CD4-positive, alpha-beta T cell (primary cell): Measurements from ENCODE around the gene ABCF2. TPM values are rescaled to one million over a fixed set of nuclear protein-coding genes. Genes with fewer than 3 reads are reported as not detected.

Experiments
- ATAC-seq: fragments of 200-7000 bp; cut with Tn5 transposase; one replicate; pipeline ENCODE4 v1.10.0; 2022; ENCODE audit warnings: mild to moderate bottlenecking; ENCODE audit not compliant: poor library complexity
- CTCF ChIA-PET: fragments of 350-600 bp; sonication (Branson Sonifier 250); formaldehyde crosslinking; loops from one replicate; lab custom pipeline; 2021; ENCODE audit warnings: antibody characterized with exemption, inconsistent platforms; lab: Charles Lee
- POLR2A ChIA-PET: fragments of 350-600 bp; sonication (Branson Sonifier 250); formaldehyde crosslinking; loops from one replicate; lab custom pipeline; 2021; ENCODE audit warnings: antibody characterized with exemption, inconsistent platforms; lab: Charles Lee
- DNase-seq, 14 experiments: peaks; one replicate each; pipeline ENCODE4 v3.0.0-alpha.2; 2013 to 2020; ENCODE audit warnings: mixed read lengths in 2 of 14
- H3K27ac ChIP-seq, 2 donors: one replicate each; pipeline versions ENCODE4 v1.5.1 to v1.7.0; 2013; ENCODE audit warnings: low read length in 2 of 2, low read depth in 1 of 2, mild to moderate bottlenecking in 1 of 2
- H3K27me3 ChIP-seq, 2 experiments: 1 replicate in 1 of 2; 2 replicates in 1 of 2; pipeline versions ENCODE4 v1.6.1 to v1.7.0; 2013; ENCODE audit warnings: low read length in 2 of 2, control low read depth in 1 of 2, mild to moderate bottlenecking in 1 of 2, moderate library complexity in 1 of 2; ENCODE audit not compliant: insufficient read depth in 2 of 2, control insufficient read depth in 1 of 2
- H3K36me3 ChIP-seq: one replicate; pipeline ENCODE4 v1.6.1; 2013; ENCODE audit warnings: low read length, control low read depth; ENCODE audit not compliant: insufficient read depth
- H3K4me1 ChIP-seq: one replicate; pipeline ENCODE4 v1.6.1; 2013; ENCODE audit warnings: low read length, control low read depth; ENCODE audit not compliant: insufficient read depth
- H3K4me3 ChIP-seq: one replicate; pipeline ENCODE4 v1.5.1; 2013; ENCODE audit warnings: mild to moderate bottlenecking, low read length, moderate library complexity
- H3K9me3 ChIP-seq, 2 experiments: 1 replicate in 1 of 2; 2 replicates in 1 of 2; pipeline versions ENCODE4 v1.6.1 to v1.7.0; 2013; ENCODE audit warnings: low read length in 2 of 2, mild to moderate bottlenecking in 2 of 2, control low read depth in 1 of 2, moderate library complexity in 1 of 2; ENCODE audit not compliant: control insufficient read depth in 1 of 2, insufficient read depth in 1 of 2
- H3K27ac Mint-ChIP-seq: one replicate; pipeline ENCODE4 v1.8.0; 2020; ENCODE audit warnings: mixed read lengths
- H3K27me3 Mint-ChIP-seq: one replicate; pipeline ENCODE4 v1.8.0; 2021; ENCODE audit warnings: mixed read lengths
- H3K36me3 Mint-ChIP-seq: one replicate; pipeline ENCODE4 v1.8.0; 2021; ENCODE audit warnings: low read depth, mixed read lengths
- H3K4me1 Mint-ChIP-seq: one replicate; pipeline ENCODE4 v1.8.0; 2021; ENCODE audit warnings: low read depth, mixed read lengths
- H3K4me3 Mint-ChIP-seq: one replicate; pipeline ENCODE4 v1.8.0; 2020; ENCODE audit warnings: mild to moderate bottlenecking, mixed read lengths
- H3K9me3 Mint-ChIP-seq: one replicate; pipeline ENCODE4 v1.8.0; 2020; ENCODE audit warnings: mixed read lengths
- CTCF ChIP-seq: fragments of 200-600 bp; IDR thresholded peaks from one replicate; pipeline ENCODE4 v1.8.0; 2022; ENCODE audit warnings: antibody characterized with exemption, mild to moderate bottlenecking
- intact Hi-C, 2 experiments: fragments of 100-400 bp; cut with DNase I in 1 of 2; cut with micrococcal nuclease in 1 of 2; formaldehyde crosslinking; loops; one replicate each; pipeline versions ENCODE4 v1.15.1 to v1.9.0; 2023 to 2025; cut with DNase I, micrococcal nuclease
- total RNA-seq, 174 experiments: library from RNA in 2 of 174; stranded (reverse) in 2 of 174; gene quantifications; one replicate each; pipeline ENCODE4 v1.2.3 and lab custom pipeline; 2021 to 2026

Gene ABCF2
- total RNA-seq, 2 experiments from 2014 or later, result 12.3 to 13.2 TPM

- Histone ChIP-seq H3K4me1 (peaks cover 35% of the 10 kb centered on the region), H3K4me3 (no peak overlapping the region), H3K36me3 (peaks cover 29% of the 10 kb centered on the region), H3K9me3 (no peaks in the 10 kb centered on the region), H3K27ac (no peak overlapping the region), H3K27me3 (peaks cover 14 to 15% of the 10 kb centered on the region in 2 experiments)
- Mint-ChIP-seq H3K9me3 (no peaks in the 10 kb centered on the region), H3K4me3 (peak overlapping the region; percentile 25), H3K27ac (no peak overlapping the region), H3K36me3 (peaks cover 14% of the 10 kb centered on the region), H3K27me3 (peaks cover 17% of the 10 kb centered on the region), H3K4me1 (peaks cover 30% of the 10 kb centered on the region)
- ATAC-seq (no peak), DNase-seq (no peak)
- intact Hi-C loops, result loop anchor here in 1 of 2 experiments (10.0 kb wide), 1 partner anchor 76 kb away; the partner anchor contains the start of gene GBX1
- TF ChIP-seq CTCF, result no peak
- ChIA-PET CTCF (no interaction called here), POLR2A (no interaction called here)
These were observed 14.1 kb upstream of the ABCF2 start for GRCh38 chr7:151240942-151241754.

GRCh38 chr7:151240536-151240935, 13.5 kb upstream of the ABCF2 start:
- ChIA-PET POLR2A (interaction anchor here (1.3 kb wide), 1 partner anchor 9 kb away, joined by 4 read pairs; no protein-coding TSS in a partner anchor), CTCF (no interaction called here)
- no peak for ATAC-seq
- Histone ChIP-seq H3K9me3 (no peaks in the 10 kb centered on the region), H3K4me1 (peaks cover 31% of the 10 kb centered on the region), H3K27ac (no peak overlapping the region), H3K36me3 (peaks cover 34% of the 10 kb centered on the region), H3K27me3 (peaks cover 8% of the 10 kb centered on the region in 2 experiments), H3K4me3 (no peak overlapping the region)
- intact Hi-C loops, result loop anchor here in 1 of 2 experiments (10.0 kb wide), 1 partner anchor 76 kb away; the partner anchor contains the start of gene GBX1
- Mint-ChIP-seq H3K27me3 (peaks cover 13% of the 10 kb centered on the region), H3K36me3 (peaks cover 18% of the 10 kb centered on the region), H3K4me3 (no peak overlapping the region), H3K9me3 (no peaks in the 10 kb centered on the region), H3K4me1 (peaks cover 26% of the 10 kb centered on the region), H3K27ac (no peak overlapping the region)
- no peak for DNase-seq
- no peak for TF ChIP-seq CTCF

GRCh38 chr7:151239837-151240459, 12.9 kb upstream of the ABCF2 start:
- H3K4me3 Mint-ChIP-seq, result no peak overlapping the region
- H3K27me3 Mint-ChIP-seq, result peaks cover 12% of the 10 kb centered on the region
- intact Hi-C loops, result loop anchor here in 1 of 2 experiments (10.0 kb wide), 1 partner anchor 75 kb away; the partner anchor contains the start of gene GBX1
- Histone ChIP-seq H3K4me3 (no peak overlapping the region), H3K4me1 (peaks cover 33% of the 10 kb centered on the region), H3K27ac (no peak overlapping the region), H3K27me3 (peaks cover 5% of the 10 kb centered on the region in 2 experiments), H3K9me3 (no peaks in the 10 kb centered on the region), H3K36me3 (peaks cover 40% of the 10 kb centered on the region)
- no peaks in the 10 kb centered on the region for H3K9me3 Mint-ChIP-seq
- DNase-seq (no peak), ATAC-seq (no peak)
- peaks cover 24% of the 10 kb centered on the region for H3K36me3 Mint-ChIP-seq
- ChIA-PET POLR2A (interaction anchor here (1.3 kb wide), 1 partner anchor 9 kb away, joined by 4 read pairs; no protein-coding TSS in a partner anchor), CTCF (no interaction called here)
- no peak for TF ChIP-seq CTCF
- H3K4me1 Mint-ChIP-seq, result peaks cover 32% of the 10 kb centered on the region
- no peak overlapping the region for H3K27ac Mint-ChIP-seq
